Activated naive CD4-positive, alpha-beta T cell treated with anti-CD3 and anti-CD28 coated beads for 36 hours (primary cell): ENCODE results near the gene SGF29. TPM values are rescaled to one million over a fixed set of nuclear protein-coding genes. Genes with fewer than 3 reads are reported as not detected.
"Not testable (repeated sequence)": the region's sequence is repeated elsewhere in the genome, so short reads cannot be mapped to it uniquely, and the experiment has no call there.

ENCODE experiments used
- CTCF ChIA-PET: fragments of 350-600 bp; sonication (Branson Sonifier 250); formaldehyde crosslinking; loops from one replicate; lab custom pipeline; 2021; ENCODE audit warnings: antibody characterized with exemption; lab: Charles Lee
- DNase-seq: peaks from one replicate; pipeline ENCODE4 v3.0.0-alpha.2; 2020
- H3K27ac Mint-ChIP-seq: one replicate; pipeline ENCODE4 v1.8.0; 2021; ENCODE audit warnings: mild to moderate bottlenecking, mixed read lengths
- H3K27me3 Mint-ChIP-seq: one replicate; pipeline ENCODE4 v1.8.0; 2021; ENCODE audit warnings: low read depth, mixed read lengths
- H3K36me3 Mint-ChIP-seq: one replicate; pipeline ENCODE4 v1.8.0; 2021; ENCODE audit warnings: low read depth, mixed read lengths
- H3K4me1 Mint-ChIP-seq: one replicate; pipeline ENCODE4 v1.8.0; 2021; ENCODE audit warnings: low read depth, mixed read lengths
- H3K4me3 Mint-ChIP-seq: one replicate; pipeline ENCODE4 v1.8.0; 2021; ENCODE audit warnings: mild to moderate bottlenecking, moderate library complexity, mixed read lengths
- H3K9me3 Mint-ChIP-seq: one replicate; pipeline ENCODE4 v1.8.0; 2021; ENCODE audit warnings: mixed read lengths
- intact Hi-C: fragments of 100-400 bp; cut with micrococcal nuclease; formaldehyde crosslinking; loops from one replicate; pipeline ENCODE4 v1.15.1; 2023
- total RNA-seq, 2 experiments: library from RNA; stranded (reverse); gene quantifications; one replicate each; pipeline ENCODE4 v1.2.3, GENCODE V29; 2021

The SGF29 gene
- total RNA-seq, 2 experiments from 2014 or later = 15.9 TPM

DNA sequence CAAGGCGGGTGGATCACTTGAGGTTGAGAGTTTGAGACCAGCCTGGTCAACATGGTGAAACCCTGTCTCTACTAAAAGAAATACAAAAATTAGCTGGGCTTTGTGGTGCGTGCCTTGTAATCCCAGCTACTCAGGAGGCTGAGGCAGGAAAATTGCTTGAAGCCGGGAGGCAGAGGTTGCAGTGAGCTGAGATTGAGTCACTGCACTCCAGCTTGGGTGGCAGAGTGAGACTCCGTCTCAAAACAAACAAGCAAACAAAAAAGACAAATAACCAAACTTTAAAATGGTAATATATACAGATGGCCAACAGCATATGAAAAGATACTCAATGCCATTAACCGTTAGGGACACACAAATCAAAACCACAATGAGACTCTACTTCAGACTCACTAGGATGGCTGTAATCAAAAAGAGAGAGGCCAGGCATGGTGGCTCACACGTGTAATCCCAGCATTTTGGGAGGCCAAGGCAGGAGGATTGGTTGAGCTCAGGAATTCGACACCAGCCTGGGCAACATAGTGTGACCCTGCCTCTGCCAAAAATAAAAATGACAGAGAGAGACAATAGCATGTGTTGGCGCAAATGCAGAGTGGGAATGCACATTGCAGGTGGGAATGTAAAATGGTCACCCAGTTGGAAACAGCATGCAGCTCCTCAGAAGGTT, 21.9 kb downstream of the SGF29 start:
- CTCF ChIA-PET = interaction anchor here (0.5 to 0.6 kb wide), 2 partner anchors 45 to 47 kb away, joined by 3 to 4 read pairs; no protein-coding TSS in a partner anchor
- H3K4me3 Mint-ChIP-seq = no peak overlapping the region
- intact Hi-C loops = no loop called here
- H3K36me3 Mint-ChIP-seq = peaks cover 1% of the 10 kb centered on the region
- H3K27me3 Mint-ChIP-seq = no peaks in the 10 kb centered on the region
- no peaks in the 10 kb centered on the region for H3K9me3 Mint-ChIP-seq
- peaks cover 5% of the 10 kb centered on the region for H3K4me1 Mint-ChIP-seq
- H3K27ac Mint-ChIP-seq = no peak overlapping the region
- no peak for DNase-seq

DNA sequence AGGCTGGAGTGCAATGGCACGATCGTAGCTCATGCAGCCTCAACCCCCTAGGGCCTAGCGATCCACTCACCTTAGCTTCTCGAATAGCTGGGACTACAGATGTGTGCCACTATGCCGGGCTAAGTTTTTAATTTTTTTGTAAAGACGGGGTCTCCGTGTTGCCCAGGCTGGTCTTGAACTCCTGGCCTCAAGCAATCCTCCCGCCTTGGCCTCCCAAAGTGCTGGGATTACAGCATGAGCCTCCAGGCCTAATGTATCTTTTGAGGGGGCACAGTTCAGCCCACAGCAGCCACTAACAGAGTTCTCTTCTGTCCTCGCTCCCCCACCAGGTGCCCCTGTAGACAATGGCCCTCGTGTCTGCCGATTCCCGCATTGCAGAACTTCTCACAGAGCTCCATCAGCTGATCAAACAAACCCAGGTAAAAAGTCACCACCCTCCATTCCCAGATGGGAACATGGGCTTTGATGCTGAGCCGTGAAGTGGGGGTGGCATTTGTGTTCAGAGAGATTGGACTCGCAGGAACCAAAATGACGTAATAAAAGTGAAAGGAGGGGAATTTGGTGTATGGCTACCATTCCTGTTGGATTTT, 27.1 kb downstream of the SGF29 start:
- no peak overlapping the region for H3K27ac Mint-ChIP-seq
- no peak for DNase-seq
- no peak overlapping the region for H3K4me3 Mint-ChIP-seq
- CTCF ChIA-PET = interaction anchor here (0.7 kb wide), 1 partner anchor 1471 kb away, joined by 3 read pairs; no protein-coding TSS in a partner anchor
- H3K27me3 Mint-ChIP-seq = no peaks in the 10 kb centered on the region
- peaks cover 13% of the 10 kb centered on the region for H3K36me3 Mint-ChIP-seq
- intact Hi-C loops = no loop called here
- no peaks in the 10 kb centered on the region for H3K9me3 Mint-ChIP-seq
- no peaks in the 10 kb centered on the region for H3K4me1 Mint-ChIP-seq

DNA sequence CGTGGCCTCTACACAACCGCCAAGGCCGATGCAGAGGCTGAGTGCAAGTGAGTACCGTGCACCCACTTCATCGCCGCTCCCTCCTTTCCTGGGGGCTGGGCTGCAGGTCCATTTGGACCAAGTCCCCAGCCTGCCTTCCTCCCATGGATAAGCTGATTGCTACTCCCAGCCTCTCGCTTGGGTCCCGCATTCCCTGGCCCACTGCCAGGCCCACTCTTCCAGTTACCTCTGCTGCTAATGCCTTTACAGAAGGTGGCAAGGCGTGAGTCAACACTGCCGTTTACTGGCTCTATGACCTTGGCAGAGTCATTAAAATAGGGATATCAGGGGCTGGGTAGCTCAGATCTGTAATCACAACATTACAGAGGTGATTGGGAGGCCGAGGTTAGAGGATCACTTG, 32.0 kb downstream of the SGF29 start:
- intact Hi-C loops = no loop called here

DNA sequence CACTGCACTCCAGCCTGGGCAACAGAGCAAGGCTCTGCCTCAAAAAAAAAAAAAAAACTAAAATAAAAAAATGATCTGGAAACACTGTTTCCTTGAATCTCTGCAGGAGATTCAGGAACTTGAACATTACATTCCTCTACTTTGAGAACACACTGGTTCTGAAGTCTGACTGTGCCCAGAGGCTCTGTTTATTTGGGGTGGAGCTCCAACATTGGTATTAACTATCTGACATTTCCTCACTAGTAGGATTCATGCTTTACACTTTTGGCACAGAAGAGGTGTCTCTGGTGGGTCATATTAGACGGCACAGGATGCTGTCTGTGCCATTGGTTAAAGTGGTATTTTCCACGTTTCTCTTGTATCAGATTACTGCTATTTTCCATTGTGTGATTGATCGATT, 32.7 kb downstream of the SGF29 start:
- no peaks in the 10 kb centered on the region for H3K27me3 Mint-ChIP-seq
- no peaks in the 10 kb centered on the region for H3K9me3 Mint-ChIP-seq
- CTCF ChIA-PET = no interaction called here
- intact Hi-C loops = no loop called here
- DNase-seq = no peak
- no peak overlapping the region for H3K27ac Mint-ChIP-seq
- peaks cover 19% of the 10 kb centered on the region for H3K36me3 Mint-ChIP-seq
- no peak overlapping the region for H3K4me3 Mint-ChIP-seq
- H3K4me1 Mint-ChIP-seq = no peaks in the 10 kb centered on the region

More for the DNA sequence above, 32.0 kb downstream of the SGF29 start:
- Mint-ChIP-seq H3K4me3 (no peak overlapping the region), H3K27me3 (no peaks in the 10 kb centered on the region), H3K36me3 (peaks cover 17% of the 10 kb centered on the region), H3K4me1 (no peaks in the 10 kb centered on the region), H3K9me3 (no peaks in the 10 kb centered on the region), H3K27ac (no peak overlapping the region)
- DNase-seq = no peak
- CTCF ChIA-PET = no interaction called here

DNA sequence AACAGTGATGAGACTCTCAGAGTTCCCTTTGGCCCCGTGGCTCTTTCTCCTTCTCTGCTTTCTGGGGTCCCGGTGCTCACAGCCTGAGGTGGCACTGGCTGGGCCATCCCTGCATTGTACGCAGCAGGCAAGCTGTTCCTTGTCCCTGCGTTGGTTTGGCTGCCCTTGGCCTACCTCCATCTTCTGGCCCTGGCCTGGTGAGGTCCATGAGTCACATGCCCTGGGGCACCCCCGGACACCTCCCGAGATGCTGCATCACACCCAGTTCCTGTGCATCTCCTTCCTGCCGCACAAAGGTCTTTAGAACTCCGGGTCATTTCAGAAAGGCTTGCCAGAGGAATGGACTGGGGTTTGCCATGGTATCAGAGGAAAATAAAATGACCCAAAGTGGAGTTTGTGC, 33.7 kb downstream of the SGF29 start:
- Mint-ChIP-seq H3K9me3 (no peaks in the 10 kb centered on the region), H3K27ac (no peak overlapping the region), H3K27me3 (no peaks in the 10 kb centered on the region), H3K4me1 (no peaks in the 10 kb centered on the region), H3K4me3 (no peak overlapping the region), H3K36me3 (peaks cover 12% of the 10 kb centered on the region)
- intact Hi-C loops = no loop called here
- CTCF ChIA-PET = no interaction called here
- DNase-seq = no peak

DNA sequence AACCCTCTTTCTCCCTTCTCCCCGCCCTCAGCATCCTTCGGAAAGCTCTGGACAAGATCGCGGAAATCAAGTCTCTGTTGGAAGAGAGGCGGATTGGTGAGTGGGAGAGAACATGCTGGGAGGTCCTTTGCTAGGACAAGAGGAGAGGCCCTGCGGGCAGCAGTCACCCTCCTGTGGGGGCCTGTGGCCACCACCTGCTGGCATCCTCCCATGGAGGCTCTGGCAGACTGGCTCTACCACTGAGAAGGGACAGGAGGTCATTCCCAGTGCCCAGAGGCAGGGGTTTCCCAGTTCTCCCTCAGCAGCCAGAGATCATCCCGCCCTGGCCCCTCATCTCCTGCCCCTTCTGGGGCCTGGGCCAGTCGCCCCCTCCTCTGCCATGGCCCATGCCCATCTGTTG, 35.3 kb downstream of the SGF29 start:
- intact Hi-C loops = no loop called here
- Mint-ChIP-seq H3K27me3 (no peaks in the 10 kb centered on the region), H3K9me3 (no peaks in the 10 kb centered on the region), H3K36me3 (peaks cover 10% of the 10 kb centered on the region), H3K4me1 (no peaks in the 10 kb centered on the region), H3K4me3 (no peak overlapping the region), H3K27ac (no peak overlapping the region)
- no peak for DNase-seq
- CTCF ChIA-PET = no interaction called here

DNA sequence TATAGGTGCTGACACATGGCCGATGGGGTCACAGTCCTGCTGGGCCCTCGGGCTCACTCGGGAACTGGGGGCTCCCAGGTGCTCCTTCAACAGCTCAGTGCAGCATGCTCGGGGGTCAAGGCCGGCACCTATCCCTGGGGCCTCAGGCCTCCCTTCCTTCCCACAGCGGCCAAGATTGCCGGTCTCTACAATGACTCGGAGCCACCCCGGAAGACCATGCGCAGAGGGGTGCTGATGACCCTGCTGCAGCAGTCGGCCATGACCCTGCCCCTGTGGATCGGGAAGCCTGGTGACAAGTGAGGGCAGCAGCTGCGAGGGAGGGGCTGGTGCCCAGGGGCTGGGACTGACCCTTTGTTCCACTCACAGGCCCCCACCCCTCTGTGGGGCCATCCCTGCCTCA, 36.2 kb downstream of the SGF29 start:
- Mint-ChIP-seq H3K27me3 (no peaks in the 10 kb centered on the region), H3K4me1 (no peaks in the 10 kb centered on the region), H3K27ac (no peak overlapping the region), H3K36me3 (peaks cover 7% of the 10 kb centered on the region), H3K9me3 (no peaks in the 10 kb centered on the region), H3K4me3 (no peak overlapping the region)
- intact Hi-C loops = no loop called here
- DNase-seq = no peak
- CTCF ChIA-PET = no interaction called here

DNA sequence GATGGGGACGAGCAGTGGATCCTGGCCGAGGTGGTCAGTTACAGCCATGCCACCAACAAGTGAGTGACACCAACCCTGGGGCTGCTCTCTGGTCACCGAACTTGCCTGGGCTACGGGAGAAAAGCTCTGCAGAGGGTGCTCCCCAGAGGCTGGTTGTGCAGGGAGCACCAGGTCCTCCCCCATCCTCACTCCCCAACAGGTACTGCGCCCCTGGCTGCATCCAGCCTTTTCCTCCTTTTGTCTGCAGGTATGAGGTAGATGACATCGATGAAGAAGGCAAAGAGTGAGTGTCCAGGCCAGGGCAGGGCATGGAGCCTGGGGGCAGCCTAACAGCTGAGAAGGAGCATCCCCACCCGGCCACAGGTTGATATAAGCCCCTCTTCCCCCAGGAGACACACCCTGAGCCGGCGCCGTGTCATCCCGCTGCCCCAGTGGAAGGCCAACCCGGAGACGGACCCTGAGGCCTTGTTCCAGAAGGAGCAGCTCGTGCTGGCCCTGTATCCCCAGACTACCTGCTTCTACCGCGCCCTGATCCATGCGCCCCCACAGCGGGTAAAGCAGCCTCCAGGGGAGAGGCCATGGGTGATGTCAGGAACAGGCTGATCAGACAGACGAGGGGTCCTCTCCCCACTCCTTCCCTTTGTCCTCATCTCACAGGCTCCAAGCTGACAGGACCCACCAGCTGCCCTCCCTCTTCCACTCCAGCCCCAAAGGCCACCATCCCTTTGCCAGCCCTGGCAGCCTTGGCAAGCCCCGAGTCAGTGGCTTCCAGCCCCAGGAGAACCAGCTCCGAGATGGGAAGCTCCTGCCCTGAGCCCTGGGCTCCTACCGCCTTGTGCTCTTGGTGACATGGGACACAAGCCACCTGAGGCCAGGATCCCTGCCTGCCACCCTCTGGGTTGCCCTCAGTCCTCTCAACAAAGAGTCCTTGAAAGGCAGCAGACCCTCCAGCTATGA, 36.9 kb downstream of the SGF29 start:
- no peaks in the 10 kb centered on the region for H3K27me3 Mint-ChIP-seq
- H3K4me3 Mint-ChIP-seq = no peak overlapping the region
- no peak for DNase-seq
- no peaks in the 10 kb centered on the region for H3K4me1 Mint-ChIP-seq
- no peaks in the 10 kb centered on the region for H3K9me3 Mint-ChIP-seq
- CTCF ChIA-PET = no interaction called here
- intact Hi-C loops = no loop called here
- peaks cover 7% of the 10 kb centered on the region for H3K36me3 Mint-ChIP-seq
- no peak overlapping the region for H3K27ac Mint-ChIP-seq

DNA sequence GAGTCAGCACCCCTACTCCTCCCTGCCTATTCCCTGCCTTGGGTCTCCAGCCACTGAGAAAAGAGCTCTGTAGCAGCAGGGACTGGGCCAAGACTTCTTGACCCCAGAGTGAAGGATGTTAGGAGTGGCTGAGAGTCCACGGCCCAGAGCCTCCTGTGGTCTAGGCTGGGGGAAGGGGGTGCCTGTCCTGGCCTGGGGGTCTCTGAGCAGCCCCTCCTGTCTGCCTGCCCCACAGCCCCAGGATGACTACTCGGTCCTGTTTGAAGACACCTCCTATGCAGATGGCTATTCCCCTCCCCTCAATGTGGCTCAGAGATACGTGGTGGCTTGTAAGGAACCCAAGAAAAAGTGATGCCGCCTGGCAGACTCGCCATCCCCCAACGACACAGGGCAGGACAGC, 37.6 kb downstream of the SGF29 start:
- intact Hi-C loops = no loop called here
- H3K27ac Mint-ChIP-seq = no peak overlapping the region

DNA sequence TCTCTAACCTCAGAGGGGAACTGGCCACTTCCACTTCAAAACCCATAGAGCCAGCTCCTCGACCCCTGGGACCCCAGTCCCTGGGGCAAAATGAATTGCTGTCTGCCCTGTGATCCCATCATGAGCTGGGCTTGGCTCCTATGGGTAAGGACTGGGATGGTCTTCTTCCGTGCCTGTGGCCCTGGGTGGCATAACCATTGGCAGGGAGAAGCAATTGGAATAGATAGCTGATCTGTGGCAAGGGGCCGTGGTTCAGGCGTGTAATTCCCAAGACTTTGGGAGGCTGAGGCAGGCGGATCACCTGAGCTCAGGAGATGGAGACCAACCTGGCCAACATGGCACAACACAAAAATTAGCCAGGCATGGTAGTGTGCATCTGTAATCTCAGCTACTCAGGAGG, 38.8 kb downstream of the SGF29 start:
- intact Hi-C loops = no loop called here
- DNase-seq = no peak
- Mint-ChIP-seq H3K9me3 (no peaks in the 10 kb centered on the region), H3K4me1 (peaks cover 2% of the 10 kb centered on the region), H3K36me3 (peaks cover 7% of the 10 kb centered on the region), H3K27ac (no peak overlapping the region), H3K27me3 (no peaks in the 10 kb centered on the region), H3K4me3 (no peak overlapping the region)
- CTCF ChIA-PET = interaction anchor here (0.6 kb wide), 1 partner anchor 43 kb away, joined by 3 read pairs; no protein-coding TSS in a partner anchor

More for the DNA sequence above, 37.6 kb downstream of the SGF29 start:
- no peaks in the 10 kb centered on the region for H3K4me1 Mint-ChIP-seq
- CTCF ChIA-PET = no interaction called here
- peaks cover 7% of the 10 kb centered on the region for H3K36me3 Mint-ChIP-seq
- H3K9me3 Mint-ChIP-seq = no peaks in the 10 kb centered on the region
- H3K4me3 Mint-ChIP-seq = no peak overlapping the region
- DNase-seq = no peak
- no peaks in the 10 kb centered on the region for H3K27me3 Mint-ChIP-seq

DNA sequence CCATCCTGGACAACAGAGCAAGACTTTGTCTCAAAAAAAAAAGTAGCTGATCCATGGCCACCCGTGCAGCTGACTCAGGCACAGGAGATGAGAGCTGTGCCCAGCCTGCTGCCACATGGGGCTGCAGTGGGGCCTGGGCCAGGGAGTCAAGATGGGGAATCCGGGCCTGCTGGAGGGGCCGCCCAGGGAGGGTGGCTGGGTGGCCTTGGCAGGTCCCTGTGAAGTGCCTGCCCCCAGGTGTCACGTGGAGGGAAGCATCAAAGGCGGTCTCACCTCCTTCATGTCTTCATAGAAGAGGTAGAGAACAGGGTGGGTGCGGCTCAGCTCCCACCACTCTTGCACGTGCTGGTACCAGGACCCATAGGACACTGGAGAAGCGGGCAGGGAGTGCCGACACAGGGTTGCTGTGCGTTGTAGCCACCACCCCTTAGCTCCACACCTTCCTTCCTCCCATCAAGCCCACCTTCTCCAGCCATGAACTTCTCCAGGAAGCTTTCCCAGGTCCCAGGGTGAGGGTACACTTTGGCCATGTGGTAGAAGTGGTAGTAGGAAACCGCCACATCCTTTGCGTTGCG, 39.3 kb downstream of the SGF29 start:
- no peak for DNase-seq
- Mint-ChIP-seq H3K36me3 (peaks cover 7% of the 10 kb centered on the region), H3K9me3 (no peaks in the 10 kb centered on the region), H3K4me1 (peaks cover 4% of the 10 kb centered on the region), H3K4me3 (no peak overlapping the region), H3K27me3 (no peaks in the 10 kb centered on the region), H3K27ac (no peak overlapping the region)
- CTCF ChIA-PET = interaction anchor here (0.6 kb wide), 1 partner anchor 44 kb away, joined by 3 read pairs; no protein-coding TSS in a partner anchor
- intact Hi-C loops = no loop called here

DNA sequence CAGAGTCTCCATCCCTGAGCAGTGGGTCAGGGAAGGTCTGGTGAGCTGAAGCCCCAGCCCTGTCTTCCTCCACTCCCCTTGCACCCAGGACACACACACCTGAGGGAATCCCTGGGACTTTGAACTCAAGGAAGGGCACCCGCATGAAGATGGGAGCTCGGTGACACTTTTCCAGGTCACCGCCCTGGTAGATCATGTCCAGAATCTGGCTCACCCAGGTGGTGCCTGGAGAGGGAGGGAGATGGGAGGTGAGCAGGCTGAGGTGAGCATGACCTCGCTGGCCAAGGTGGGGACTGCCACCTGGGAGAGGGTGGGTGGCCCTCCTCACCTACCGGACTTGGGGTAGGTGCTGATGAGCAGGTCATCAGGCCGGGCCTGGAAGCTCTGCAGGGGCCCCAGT, 41.7 kb downstream of the SGF29 start:
- H3K27ac Mint-ChIP-seq, CTCF ChIA-PET, H3K9me3 Mint-ChIP-seq, DNase-seq, H3K36me3 Mint-ChIP-seq, H3K4me3 Mint-ChIP-seq, H3K4me1 Mint-ChIP-seq, intact Hi-C loops, H3K27me3 Mint-ChIP-seq: not testable (repeated sequence)
